Epithelial cell of esophagus (primary cell): ENCODE data around the gene UIMC1.
A peak's percentile ranks its signal among the peaks of the same experiment; 100 is the strongest.
"Not testable (repeated sequence)": the region's sequence is repeated elsewhere in the genome, so short reads cannot be mapped to it uniquely, and the experiment has no call there.

Source experiments
- DNase-seq: peaks from one replicate; pipeline ENCODE4 v3.0.0; 2010; ENCODE audit warnings: low read depth
- H3K4me3 ChIP-seq: 2 replicates; pipeline ENCODE4 v1.5.1; 2011; ENCODE audit warnings: mild to moderate bottlenecking, low read length, control low read depth
- TF ChIP-seq, protein P1 (sequence below): IDR thresholded peaks from 2 replicates; pipeline ENCODE4 v1.5.1; 2011; ENCODE audit warnings: low read depth, mild to moderate bottlenecking, low read length, control low read depth, inconsistent platforms; ENCODE audit not compliant: insufficient read depth; ENCODE audit errors: missing control alignments

Gene UIMC1

DNA sequence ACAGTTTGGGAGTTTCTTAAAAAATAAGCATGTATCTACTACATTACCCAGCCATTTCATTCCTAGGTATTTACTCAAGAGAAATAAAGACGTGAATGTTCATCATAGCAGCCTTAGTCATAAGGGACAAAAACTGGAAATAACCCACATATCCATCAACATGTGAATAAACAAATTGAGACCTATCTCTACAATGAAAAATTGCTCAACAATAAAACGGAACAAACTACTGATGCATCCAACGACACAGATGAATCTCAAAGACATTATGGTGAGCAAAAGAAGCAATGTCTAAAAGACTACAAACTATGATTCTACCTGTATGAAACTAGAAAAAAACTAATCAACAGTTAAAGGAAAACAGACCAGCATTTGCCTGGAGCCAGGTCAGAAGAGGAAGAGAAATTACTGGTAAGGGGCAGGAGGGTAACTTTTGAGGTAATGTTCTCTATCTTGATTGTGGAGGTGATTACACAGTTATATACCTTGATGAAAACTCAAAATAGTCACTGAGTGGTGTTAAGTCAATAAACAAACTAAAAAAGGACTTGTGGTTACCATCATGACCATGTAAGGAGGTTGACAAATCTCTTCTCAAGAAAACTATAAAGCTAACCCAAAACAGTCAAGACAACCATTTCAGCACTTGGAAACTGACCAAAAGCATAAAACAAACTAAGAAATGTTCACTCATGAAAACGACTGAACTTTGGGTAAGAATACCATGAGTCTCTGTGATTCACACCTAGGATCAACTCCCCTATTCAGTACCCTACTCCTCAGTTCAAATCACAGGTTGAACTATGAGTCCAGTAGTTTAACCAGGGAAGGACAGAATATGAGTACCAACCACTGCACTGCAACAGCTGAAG, 10.4 kb downstream of the UIMC1 start:
- DNase-seq = peak; percentile 75
- TF ChIP-seq, protein P1, sequence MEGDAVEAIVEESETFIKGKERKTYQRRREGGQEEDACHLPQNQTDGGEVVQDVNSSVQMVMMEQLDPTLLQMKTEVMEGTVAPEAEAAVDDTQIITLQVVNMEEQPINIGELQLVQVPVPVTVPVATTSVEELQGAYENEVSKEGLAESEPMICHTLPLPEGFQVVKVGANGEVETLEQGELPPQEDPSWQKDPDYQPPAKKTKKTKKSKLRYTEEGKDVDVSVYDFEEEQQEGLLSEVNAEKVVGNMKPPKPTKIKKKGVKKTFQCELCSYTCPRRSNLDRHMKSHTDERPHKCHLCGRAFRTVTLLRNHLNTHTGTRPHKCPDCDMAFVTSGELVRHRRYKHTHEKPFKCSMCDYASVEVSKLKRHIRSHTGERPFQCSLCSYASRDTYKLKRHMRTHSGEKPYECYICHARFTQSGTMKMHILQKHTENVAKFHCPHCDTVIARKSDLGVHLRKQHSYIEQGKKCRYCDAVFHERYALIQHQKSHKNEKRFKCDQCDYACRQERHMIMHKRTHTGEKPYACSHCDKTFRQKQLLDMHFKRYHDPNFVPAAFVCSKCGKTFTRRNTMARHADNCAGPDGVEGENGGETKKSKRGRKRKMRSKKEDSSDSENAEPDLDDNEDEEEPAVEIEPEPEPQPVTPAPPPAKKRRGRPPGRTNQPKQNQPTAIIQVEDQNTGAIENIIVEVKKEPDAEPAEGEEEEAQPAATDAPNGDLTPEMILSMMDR = no peak
- H3K4me3 ChIP-seq = no peak overlapping the region

GRCh38 chr5:176995122-176995490, 11.5 kb downstream of the UIMC1 start:
- TF ChIP-seq, protein P1 = no peak
- H3K4me3 ChIP-seq = no peak overlapping the region
- no peak for DNase-seq

DNA sequence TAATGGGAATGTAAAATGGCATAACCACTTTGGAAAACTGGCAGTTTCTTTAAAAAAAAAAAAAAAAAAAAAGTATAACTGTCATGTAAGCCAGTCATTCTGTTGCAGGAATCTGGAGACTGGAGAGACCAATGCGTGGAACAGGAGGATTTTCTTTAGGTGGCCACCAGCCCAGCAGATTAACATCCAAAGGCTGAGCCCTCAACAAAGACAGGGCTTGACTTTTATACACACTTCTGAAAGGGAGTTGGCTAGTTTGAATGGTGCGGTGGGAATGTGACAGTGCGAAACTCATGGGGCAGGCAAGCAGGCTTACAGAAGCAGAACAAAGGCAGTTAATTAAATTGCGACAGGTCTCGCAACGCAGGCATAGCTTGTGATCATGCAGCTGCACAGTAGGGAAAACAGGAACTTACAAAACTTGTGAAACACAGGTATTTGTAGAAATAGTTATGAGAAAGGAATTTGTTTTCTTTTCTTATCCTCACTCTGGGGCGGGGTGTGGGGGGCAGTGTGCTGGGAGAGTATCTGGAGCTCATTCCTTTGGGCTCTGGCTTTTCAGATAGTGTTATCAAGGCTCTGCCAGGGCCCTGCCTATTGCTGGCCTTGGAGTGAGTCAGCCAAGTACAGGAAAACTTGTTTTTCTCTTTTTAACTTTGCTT, 12.0 kb downstream of the UIMC1 start:
- no peak overlapping the region for H3K4me3 ChIP-seq
- peak; percentile 65 for DNase-seq
- TF ChIP-seq, protein P1 = no peak

DNA sequence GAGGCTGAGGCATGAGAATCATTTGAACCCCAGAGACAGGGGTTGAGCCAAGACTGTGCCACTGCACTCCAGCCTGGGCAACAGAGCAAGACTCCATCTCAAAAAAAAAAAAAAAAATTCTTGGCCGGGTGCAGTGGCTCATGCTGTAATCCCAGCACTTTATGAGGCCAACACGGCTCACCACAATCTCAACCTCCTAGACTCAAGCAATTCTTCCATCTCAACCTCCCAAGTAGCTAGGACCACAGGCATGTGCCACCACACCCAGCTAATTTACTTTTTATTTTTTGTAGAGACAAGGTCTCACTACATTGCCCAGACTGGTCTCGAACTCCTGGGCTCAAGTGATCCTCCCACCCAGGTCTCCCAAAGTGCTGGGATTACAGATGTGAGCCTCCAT, 13.5 kb downstream of the UIMC1 start:
- H3K4me3 ChIP-seq, DNase-seq: not testable (repeated sequence)

DNA sequence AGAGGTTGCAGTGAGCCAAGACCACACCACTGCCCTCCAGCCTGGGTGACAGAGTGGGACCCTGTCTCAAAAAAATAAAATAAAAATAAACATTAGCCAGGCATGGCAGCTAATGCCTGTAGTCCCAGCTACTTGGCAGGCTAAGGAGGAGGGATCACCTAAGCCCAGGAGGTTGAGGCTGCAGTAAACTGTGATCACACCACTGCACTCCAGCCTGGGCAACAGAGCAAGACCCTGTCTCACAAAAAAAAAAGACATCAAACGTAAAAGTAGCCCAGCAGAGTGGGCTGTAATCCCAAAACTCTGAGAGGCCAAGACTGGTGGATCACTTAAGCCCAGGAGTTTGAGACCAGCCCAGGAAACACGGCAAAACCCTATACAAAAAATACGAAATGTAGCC, 19.0 kb downstream of the UIMC1 start:
- TF ChIP-seq, protein P1 = no peak
- H3K4me3 ChIP-seq = no peak overlapping the region
- no peak for DNase-seq

GRCh38 chr5:176986280-176986679, 20.3 kb downstream of the UIMC1 start:
- no peak for DNase-seq
- TF ChIP-seq, protein P1 = no peak
- H3K4me3 ChIP-seq = no peak overlapping the region

DNA sequence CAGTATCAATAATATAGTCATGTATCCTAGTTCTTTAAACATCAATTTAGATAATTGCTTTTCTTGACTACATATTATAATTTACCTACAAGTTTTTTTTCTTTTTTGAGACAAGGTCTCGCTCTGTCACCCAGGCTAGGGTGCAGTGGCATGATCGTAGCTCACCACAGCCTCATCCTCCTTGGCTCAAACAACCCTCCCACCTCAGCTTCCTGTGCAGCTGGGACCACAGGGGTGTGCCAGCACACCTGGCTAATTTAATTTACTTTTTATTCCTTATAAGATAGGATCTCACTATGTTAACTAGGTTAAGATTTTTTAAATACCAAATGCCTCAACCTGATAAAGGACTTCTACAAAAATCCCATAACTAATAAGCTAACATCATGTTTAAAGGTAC, 21.1 kb downstream of the UIMC1 start:
- TF ChIP-seq, protein P1 = no peak

DNA sequence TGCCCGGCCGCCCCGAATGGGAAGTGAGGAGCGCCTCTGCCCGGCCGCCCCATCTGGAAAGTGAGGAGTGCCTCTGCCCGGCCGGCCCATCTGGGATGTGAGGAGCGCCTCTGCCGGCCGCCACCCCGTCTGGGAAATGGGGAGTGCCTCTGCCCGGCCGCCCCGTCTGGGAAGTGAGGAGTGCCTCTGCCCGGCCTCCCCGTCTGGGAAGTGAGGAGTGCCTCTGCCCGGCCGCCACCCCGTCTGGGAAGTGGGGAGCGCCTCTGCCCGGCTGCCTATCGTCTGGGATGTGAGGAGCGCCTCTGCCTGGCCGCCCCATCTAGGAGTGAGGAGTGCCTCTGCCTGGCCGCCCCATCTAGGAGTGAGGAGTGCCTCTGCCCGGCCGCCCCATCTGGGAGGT, 22.4 kb downstream of the UIMC1 start:
- DNase-seq, H3K4me3 ChIP-seq: not testable (repeated sequence)

More for the DNA sequence above, 21.1 kb downstream of the UIMC1 start:
- no peak for DNase-seq
- no peak overlapping the region for H3K4me3 ChIP-seq

DNA sequence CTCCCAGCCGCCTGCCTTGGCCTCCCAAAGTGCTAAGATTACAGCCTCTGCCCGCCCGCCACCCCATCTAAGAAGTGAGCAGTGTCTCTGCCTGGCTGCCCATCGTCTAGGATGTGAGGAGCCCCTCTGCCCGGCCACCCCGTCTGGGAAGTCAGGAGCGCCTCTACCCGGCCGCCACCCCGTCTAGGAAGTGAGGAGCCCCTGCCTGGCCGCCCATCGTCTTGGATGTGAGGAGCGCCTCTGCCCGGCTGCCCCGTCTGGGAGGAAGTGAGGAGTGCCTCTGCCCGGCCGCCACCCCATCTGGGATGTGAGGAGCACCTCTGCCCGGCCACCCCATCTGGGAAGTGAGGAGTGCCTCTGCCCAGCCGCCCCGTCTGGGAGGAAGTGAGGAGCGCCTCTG, 23.0 kb downstream of the UIMC1 start:
- not testable (repeated sequence) for DNase-seq, H3K4me3 ChIP-seq

GRCh38 chr5:176983112-176983511, 23.5 kb downstream of the UIMC1 start:
- H3K4me3 ChIP-seq, DNase-seq: not testable (repeated sequence)
